HG03558 (cell line): ENCODE measurements around the gene CXCL3.
"Not testable (repeated sequence)": the region's sequence is repeated elsewhere in the genome, so short reads cannot be mapped to it uniquely, and the experiment has no call there.

ENCODE experiments used
- ATAC-seq: cut with Tn5 transposase; IDR thresholded peaks from one replicate; pipeline ENCODE4 v1.9.1; 2021; ENCODE audit warnings: moderate number of reproducible peaks; ENCODE audit not compliant: unreplicated experiment; ENCODE audit errors: extremely low read depth

Gene CXCL3

GRCh38 chr4:74038425-74039314 is at the start of gene CXCL3:
Gene CXCL3 (minus strand): TSS chr4:74038689. CDS start chr4:74038611, 78 bp downstream.
- no peak for ATAC-seq

- ATAC-seq = no peak
These were observed 49.0 kb upstream of the CXCL3 start for GRCh38 chr4:74087481-74087880.

- ATAC-seq = no peak
These were observed 47.2 kb upstream of the CXCL3 start for GRCh38 chr4:74085669-74086068.

- no peak for ATAC-seq
These were observed 46.5 kb upstream of the CXCL3 start for GRCh38 chr4:74084984-74085383.

GRCh38 chr4:74083546-74083945 is 45.1 kb upstream of the CXCL3 start:
- ATAC-seq = no peak

- ATAC-seq = no peak
These were observed 42.5 kb upstream of the CXCL3 start for GRCh38 chr4:74081035-74081434.

- not testable (repeated sequence) for ATAC-seq
These were observed 41.9 kb upstream of the CXCL3 start for GRCh38 chr4:74080351-74080750.

GRCh38 chr4:74079024-74079423 is 40.5 kb upstream of the CXCL3 start:
- not testable (repeated sequence) for ATAC-seq

GRCh38 chr4:74073358-74073757 is 34.9 kb upstream of the CXCL3 start:
- no peak for ATAC-seq

GRCh38 chr4:74072739-74073138 is 34.2 kb upstream of the CXCL3 start:
- ATAC-seq = no peak

- no peak for ATAC-seq
These were observed 29.1 kb upstream of the CXCL3 start for GRCh38 chr4:74067586-74067985.

GRCh38 chr4:74066232-74066631 is 27.7 kb upstream of the CXCL3 start:
- no peak for ATAC-seq

- no peak for ATAC-seq
These were observed 26.7 kb upstream of the CXCL3 start for GRCh38 chr4:74065115-74065642.

- no peak for ATAC-seq
These were observed 25.4 kb upstream of the CXCL3 start for GRCh38 chr4:74063859-74064258.

GRCh38 chr4:74062953-74063352 is 24.5 kb upstream of the CXCL3 start:
- no peak for ATAC-seq

GRCh38 chr4:74061430-74061829 is 22.9 kb upstream of the CXCL3 start:
- ATAC-seq = no peak

GRCh38 chr4:74059161-74059829 is 20.8 kb upstream of the CXCL3 start:
- no peak for ATAC-seq

- ATAC-seq = no peak
These were observed 19.7 kb upstream of the CXCL3 start for GRCh38 chr4:74058048-74058651.

- ATAC-seq = no peak
These were observed 19.1 kb upstream of the CXCL3 start for GRCh38 chr4:74057588-74057987.

- no peak for ATAC-seq
These were observed 18.5 kb upstream of the CXCL3 start for GRCh38 chr4:74056858-74057562.
